ENCODE measurements around the gene ZNF600. TPM values are rescaled to one million over a fixed set of nuclear protein-coding genes. Genes with fewer than 3 reads are reported as not detected.
"Not testable (repeated sequence)": the region's sequence is repeated elsewhere in the genome, so short reads cannot be mapped to it uniquely, and the experiment has no call there.

Gene ZNF600
- total and polyA plus RNA-seq, 4 donors, result 1.1 to 14.8 (median 13.5) TPM

GRCh38 chr19:52734893-52735661, 51.5 kb downstream of the ZNF600 start, which contains the start of gene ZNF611:
TSS of gene ZNF611 (minus strand) at chr19:52735044. CDS start at chr19:52715894, 19,150 bp downstream.
- DNase-seq, result peak; percentile 99 to 100
- 2% methylated on average over 37 to 38 of the region's 38 CpGs for WGBS, 2 donors
- no peaks in the 10 kb centered on the region for H3K27me3 ChIP-seq (ENCODE audit: control insufficient read depth in 1 of 2, insufficient read depth in 2 of 2, low read length in 1 of 2)
- H3K4me3 ChIP-seq (ENCODE audit: low read length in 2 of 2), result peak within 1 kb of the TSS; percentile 73 to 80
- H3K27ac ChIP-seq (ENCODE audit: low read depth in 1 of 2, low read length in 2 of 2), result peak within 1 kb of the TSS in 1 of 2 donors; percentile 65
- no peaks in the 10 kb centered on the region for H3K36me3 ChIP-seq (ENCODE audit: control insufficient read depth in 1 of 2, insufficient read depth in 2 of 2, low read length in 1 of 2)
- ATAC-seq (ENCODE audit: low FRiP score), result peak; percentile 99
- H3K9me3 ChIP-seq (ENCODE audit: control insufficient read depth, low read length), result no peaks in the 10 kb centered on the region
- H3K4me1 ChIP-seq (ENCODE audit: control insufficient read depth in 1 of 2, insufficient read depth in 2 of 2, low read length in 2 of 2), result no peaks in the 10 kb centered on the region
- intact Hi-C loops (cut with DNase I), result loop anchor here in 1 of 2 donors (2.0 kb wide), 1 partner anchor 44 kb away; no protein-coding TSS in a partner anchor

DNA sequence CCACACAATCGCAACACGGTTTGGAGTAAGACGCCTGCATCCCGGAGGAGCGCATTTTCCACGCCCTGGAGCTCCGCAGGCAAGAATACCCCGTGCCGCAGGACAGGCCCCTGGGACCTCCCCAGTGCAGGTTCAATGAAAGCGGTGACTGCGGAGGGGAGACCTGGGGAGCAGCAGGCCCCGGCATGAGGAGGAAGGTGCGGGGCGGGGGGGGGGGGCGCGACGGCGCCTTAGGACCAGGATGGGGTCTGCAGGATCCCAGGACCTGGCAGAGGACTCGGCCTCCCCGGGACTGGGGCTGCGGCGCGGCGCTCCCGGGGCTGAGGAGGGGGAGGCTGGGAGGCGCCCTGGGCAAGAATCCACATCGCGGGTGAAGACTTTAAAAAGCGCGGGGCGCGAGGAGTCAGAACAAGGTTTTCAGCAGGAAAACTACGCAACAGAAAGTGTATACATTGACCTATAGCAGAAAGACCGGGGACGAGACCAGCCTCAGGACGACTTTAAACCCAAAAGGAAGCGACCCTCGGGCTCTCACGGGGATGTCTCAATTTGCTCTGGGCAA, 52.2 kb downstream of the ZNF600 start:
- Histone ChIP-seq H3K27me3 (ENCODE audit: control insufficient read depth in 1 of 2, insufficient read depth in 2 of 2, low read length in 1 of 2) (no peaks in the 10 kb centered on the region), H3K36me3 (ENCODE audit: control insufficient read depth in 1 of 2, insufficient read depth in 2 of 2, low read length in 1 of 2) (no peaks in the 10 kb centered on the region), H3K27ac (ENCODE audit: low read depth in 1 of 2, low read length in 2 of 2) (peak overlapping the region in 1 of 2 donors; percentile 65), H3K9me3 (ENCODE audit: control insufficient read depth, low read length) (no peaks in the 10 kb centered on the region), H3K4me3 (ENCODE audit: low read length in 2 of 2) (peak overlapping the region; percentile 73 to 80), H3K4me1 (ENCODE audit: control insufficient read depth in 1 of 2, insufficient read depth in 2 of 2, low read length in 2 of 2) (no peaks in the 10 kb centered on the region)
- ATAC-seq (ENCODE audit: low FRiP score) (peak; percentile 51), DNase-seq (peak in 1 of 2 donors; percentile 77)
- intact Hi-C loops (cut with DNase I), result loop anchor here in 1 of 2 donors (2.0 kb wide), 1 partner anchor 44 kb away; no protein-coding TSS in a partner anchor
- 0 to 1% methylated on average over 38 to 39 of the region's 39 CpGs for WGBS, 2 donors

GRCh38 chr19:52726051-52726450, 60.5 kb downstream of the ZNF600 start:
- H3K4me1 ChIP-seq (ENCODE audit: control insufficient read depth in 1 of 2, insufficient read depth in 2 of 2, low read length in 2 of 2); intact Hi-C loops (cut with DNase I); H3K27me3 ChIP-seq (ENCODE audit: control insufficient read depth in 1 of 2, insufficient read depth in 2 of 2, low read length in 1 of 2); H3K4me3 ChIP-seq (ENCODE audit: low read length in 2 of 2); ATAC-seq (ENCODE audit: low FRiP score); H3K36me3 ChIP-seq (ENCODE audit: control insufficient read depth in 1 of 2, insufficient read depth in 2 of 2, low read length in 1 of 2); H3K9me3 ChIP-seq (ENCODE audit: control insufficient read depth, low read length); H3K27ac ChIP-seq (ENCODE audit: low read depth in 1 of 2, low read length in 2 of 2); DNase-seq: not testable (repeated sequence)
- WGBS, 2 donors, result 91 to 96% methylated on average over 16 of the region's 16 CpGs

DNA sequence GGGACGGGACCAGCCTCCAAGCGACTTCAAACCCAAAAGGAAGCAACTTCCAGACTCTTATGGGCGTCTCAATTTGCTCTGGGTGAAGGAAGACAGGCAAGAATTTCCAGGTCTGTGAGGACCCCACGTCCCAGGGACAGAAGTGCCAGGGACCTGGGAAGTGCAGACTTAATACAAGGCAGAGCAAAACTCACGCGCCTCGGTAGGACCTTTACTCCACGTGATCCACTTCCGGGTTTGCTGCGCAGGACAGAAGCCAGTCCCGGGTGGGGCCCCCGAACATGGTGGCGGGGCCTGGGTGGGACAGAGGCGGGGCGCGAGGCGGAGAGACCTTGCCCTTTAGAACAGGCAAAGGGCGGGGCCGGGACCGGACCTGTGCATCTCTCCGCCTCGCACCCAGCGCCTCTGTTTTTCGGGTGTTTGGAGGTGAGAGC, 61.0 kb downstream of the ZNF600 start:
- no peaks in the 10 kb centered on the region for H3K9me3 ChIP-seq (ENCODE audit: control insufficient read depth, low read length)
- no peak overlapping the region for H3K4me3 ChIP-seq (ENCODE audit: low read length in 2 of 2)
- H3K27me3 ChIP-seq (ENCODE audit: control insufficient read depth in 1 of 2, insufficient read depth in 2 of 2, low read length in 1 of 2), result no peaks in the 10 kb centered on the region
- intact Hi-C loops (cut with DNase I), result no loop called here
- H3K27ac ChIP-seq (ENCODE audit: low read depth in 1 of 2, low read length in 2 of 2), result no peak overlapping the region
- 90 to 93% methylated on average over 24 of the region's 24 CpGs for WGBS, 2 donors
- DNase-seq, result no peak
- H3K36me3 ChIP-seq (ENCODE audit: control insufficient read depth in 1 of 2, insufficient read depth in 2 of 2, low read length in 1 of 2), result no peaks in the 10 kb centered on the region
- no peak for ATAC-seq (ENCODE audit: low FRiP score)
- H3K4me1 ChIP-seq (ENCODE audit: control insufficient read depth in 1 of 2, insufficient read depth in 2 of 2, low read length in 2 of 2), result no peaks in the 10 kb centered on the region

GRCh38 chr19:52724701-52725514, 61.7 kb downstream of the ZNF600 start:
- WGBS, 2 donors, result 91 to 92% methylated on average over 23 of the region's 23 CpGs
- no peak for ATAC-seq (ENCODE audit: low FRiP score)
- Histone ChIP-seq H3K4me3 (ENCODE audit: low read length in 2 of 2) (no peak overlapping the region), H3K27me3 (ENCODE audit: control insufficient read depth in 1 of 2, insufficient read depth in 2 of 2, low read length in 1 of 2) (no peaks in the 10 kb centered on the region), H3K4me1 (ENCODE audit: control insufficient read depth in 1 of 2, insufficient read depth in 2 of 2, low read length in 2 of 2) (no peaks in the 10 kb centered on the region), H3K36me3 (ENCODE audit: control insufficient read depth in 1 of 2, insufficient read depth in 2 of 2, low read length in 1 of 2) (no peaks in the 10 kb centered on the region), H3K27ac (ENCODE audit: low read depth in 1 of 2, low read length in 2 of 2) (no peak overlapping the region), H3K9me3 (ENCODE audit: control insufficient read depth, low read length) (no peaks in the 10 kb centered on the region)
- intact Hi-C loops (cut with DNase I), result no loop called here
- no peak for DNase-seq

- DNase-seq; H3K27me3 ChIP-seq (ENCODE audit: control insufficient read depth in 1 of 2, insufficient read depth in 2 of 2, low read length in 1 of 2); H3K36me3 ChIP-seq (ENCODE audit: control insufficient read depth in 1 of 2, insufficient read depth in 2 of 2, low read length in 1 of 2); ATAC-seq (ENCODE audit: low FRiP score); H3K9me3 ChIP-seq (ENCODE audit: control insufficient read depth, low read length); H3K27ac ChIP-seq (ENCODE audit: low read depth in 1 of 2, low read length in 2 of 2); intact Hi-C loops (cut with DNase I); H3K4me3 ChIP-seq (ENCODE audit: low read length in 2 of 2); H3K4me1 ChIP-seq (ENCODE audit: control insufficient read depth in 1 of 2, insufficient read depth in 2 of 2, low read length in 2 of 2): not testable (repeated sequence)
- 43 to 53% methylated on average over 9 of the region's 9 CpGs for WGBS, 2 donors
These were observed 62.5 kb downstream of the ZNF600 start for GRCh38 chr19:52723907-52724598.

DNA sequence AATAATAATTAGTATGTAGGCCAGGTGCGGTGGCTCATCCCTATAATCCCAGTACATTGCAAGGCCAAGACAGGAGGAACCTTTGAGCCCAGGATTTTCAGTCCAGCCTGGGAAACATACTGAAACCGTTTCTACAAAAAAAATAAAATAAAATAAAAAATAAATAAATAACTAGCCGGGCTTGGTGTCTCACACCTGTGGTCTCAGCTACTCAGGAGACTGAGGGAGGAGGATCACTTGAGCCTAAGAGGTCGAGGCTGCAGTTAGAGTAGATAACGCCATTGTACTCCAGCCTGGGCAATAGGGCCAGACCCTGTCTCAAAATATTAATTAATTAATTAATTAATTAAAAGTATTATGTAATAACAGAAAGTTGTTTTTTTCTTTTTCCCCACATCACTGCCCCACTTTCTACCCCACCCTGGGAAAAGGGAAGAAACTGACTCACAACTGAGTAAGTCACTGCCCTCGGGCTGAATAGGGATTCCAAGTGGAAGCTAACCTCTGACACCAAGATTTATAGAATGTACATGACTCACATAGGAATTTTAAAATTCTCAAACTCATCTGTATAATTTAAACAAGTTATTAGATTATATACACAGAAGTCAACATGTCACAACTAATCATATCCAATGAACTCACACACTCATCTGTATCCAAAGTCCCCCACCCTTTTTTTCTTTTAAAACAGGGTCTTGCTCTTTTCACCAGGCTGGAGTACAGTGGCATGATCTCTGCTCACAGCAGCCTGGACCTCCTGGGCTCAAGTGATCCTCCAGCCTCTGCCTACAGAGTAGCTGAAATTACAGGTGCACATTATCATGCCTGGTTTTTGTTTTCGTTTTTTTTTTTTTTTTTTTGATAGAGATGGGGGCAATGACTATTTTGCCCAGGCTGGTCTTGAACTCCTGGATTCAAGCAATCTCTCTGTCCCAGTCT, 64.3 kb downstream of the ZNF600 start:
- no peak for ATAC-seq (ENCODE audit: low FRiP score)
- 80 to 87% methylated on average over 7 of the region's 7 CpGs for WGBS, 2 donors

More for the DNA sequence above, 64.3 kb downstream of the ZNF600 start:
- no peaks in the 10 kb centered on the region for H3K4me1 ChIP-seq (ENCODE audit: control insufficient read depth in 1 of 2, insufficient read depth in 2 of 2, low read length in 2 of 2)
- H3K9me3 ChIP-seq (ENCODE audit: control insufficient read depth, low read length), result no peaks in the 10 kb centered on the region
- H3K27ac ChIP-seq (ENCODE audit: low read depth in 1 of 2, low read length in 2 of 2), result no peak overlapping the region
- intact Hi-C loops (cut with DNase I), result no loop called here
- DNase-seq, result no peak
- H3K36me3 ChIP-seq (ENCODE audit: control insufficient read depth in 1 of 2, insufficient read depth in 2 of 2, low read length in 1 of 2), result no peaks in the 10 kb centered on the region
- no peak overlapping the region for H3K4me3 ChIP-seq (ENCODE audit: low read length in 2 of 2)
- no peaks in the 10 kb centered on the region for H3K27me3 ChIP-seq (ENCODE audit: control insufficient read depth in 1 of 2, insufficient read depth in 2 of 2, low read length in 1 of 2)
